Ammon's horn (tissue), 1 donor: ENCODE results near the gene CAPN5.
"Not testable (repeated sequence)": the region's sequence is repeated elsewhere in the genome, so short reads cannot be mapped to it uniquely, and the experiment has no call there.

Experiments
- DNase-seq: peaks from one replicate; pipeline ENCODE4 v3.0.0-alpha.2; 2016; ENCODE audit warnings: low spot score

The CAPN5 gene

DNA sequence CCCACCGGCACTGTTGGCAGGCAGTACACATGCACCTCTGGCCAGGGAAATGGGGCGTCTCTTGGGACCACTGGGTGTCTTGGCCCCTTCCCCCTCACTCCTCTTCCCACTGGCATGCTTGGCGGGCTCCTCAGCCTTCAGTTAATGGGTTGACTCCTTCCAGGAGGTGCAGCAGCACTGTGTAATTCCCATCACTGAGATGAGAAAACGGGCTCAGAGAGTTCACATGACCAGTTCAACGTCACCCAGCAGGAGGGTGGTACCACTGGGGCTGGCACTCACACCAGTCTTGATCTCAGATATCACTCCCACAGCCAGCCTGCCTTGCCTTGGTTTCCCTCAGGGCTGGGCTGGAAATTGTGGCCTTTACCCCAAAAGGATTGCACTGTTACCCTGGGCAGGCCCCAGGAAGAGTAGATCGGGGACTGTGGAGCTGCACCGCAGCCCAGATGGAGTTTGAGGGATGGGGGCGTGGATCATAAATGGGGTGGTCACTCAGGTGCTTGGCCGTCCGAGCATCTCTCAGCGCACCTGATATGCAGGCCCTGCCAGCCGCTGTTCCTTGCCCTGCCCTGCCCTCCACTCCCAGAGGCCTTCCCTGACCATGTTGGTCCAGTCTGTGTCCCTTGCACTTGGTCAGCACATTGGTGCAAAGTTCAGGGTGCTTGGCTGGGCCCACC, 16.9 kb downstream of the CAPN5 start:
- no peak for DNase-seq

DNA sequence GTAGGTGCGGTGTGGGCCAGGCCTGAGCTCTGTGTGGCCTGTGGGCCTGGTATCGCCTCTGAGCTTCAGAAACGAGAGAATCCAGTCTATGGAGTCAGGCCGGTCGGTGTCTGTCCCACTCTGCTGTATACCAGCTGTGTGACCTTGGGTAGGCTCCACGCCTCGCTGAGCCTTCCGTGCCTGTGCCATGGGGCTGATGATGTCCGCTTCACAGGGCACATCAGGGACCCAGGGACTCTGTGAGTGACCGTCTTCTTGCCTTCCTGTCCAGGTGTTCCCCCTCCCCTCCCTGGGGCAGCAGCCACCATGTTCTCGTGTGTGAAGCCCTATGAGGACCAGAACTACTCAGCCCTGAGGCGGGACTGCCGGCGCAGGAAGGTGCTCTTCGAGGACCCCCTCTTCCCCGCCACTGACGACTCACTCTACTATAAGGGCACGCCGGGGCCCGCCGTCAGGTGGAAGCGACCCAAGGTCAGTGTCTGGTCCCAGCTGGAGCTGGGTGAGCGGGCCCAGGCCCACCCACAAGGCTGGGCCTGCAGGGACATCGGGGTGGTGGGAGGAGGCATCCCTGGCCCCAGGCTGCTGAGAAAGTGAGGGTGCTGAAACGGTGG, 17.9 kb downstream of the CAPN5 start:
- DNase-seq, result no peak

DNA sequence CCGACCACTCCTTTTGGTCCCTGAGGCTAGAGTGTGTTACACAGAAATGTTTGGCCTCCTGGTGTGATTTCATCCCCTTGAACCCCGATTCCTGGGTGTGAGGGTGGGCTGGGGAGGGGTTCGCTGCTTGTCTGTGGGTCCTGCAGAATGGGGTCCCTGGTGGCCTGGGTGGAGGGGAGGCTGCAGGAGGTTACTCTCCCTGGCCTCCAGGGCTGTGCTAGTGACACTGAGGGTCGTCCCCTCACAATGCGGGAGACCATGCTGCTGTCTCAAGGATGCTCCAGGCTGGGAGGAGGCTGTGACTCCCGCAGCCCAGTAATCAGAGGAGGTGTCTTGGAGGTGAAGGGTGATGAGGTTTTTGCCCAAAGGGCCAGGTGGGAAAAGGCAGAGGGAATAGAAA, 18.9 kb downstream of the CAPN5 start:
- no peak for DNase-seq

DNA sequence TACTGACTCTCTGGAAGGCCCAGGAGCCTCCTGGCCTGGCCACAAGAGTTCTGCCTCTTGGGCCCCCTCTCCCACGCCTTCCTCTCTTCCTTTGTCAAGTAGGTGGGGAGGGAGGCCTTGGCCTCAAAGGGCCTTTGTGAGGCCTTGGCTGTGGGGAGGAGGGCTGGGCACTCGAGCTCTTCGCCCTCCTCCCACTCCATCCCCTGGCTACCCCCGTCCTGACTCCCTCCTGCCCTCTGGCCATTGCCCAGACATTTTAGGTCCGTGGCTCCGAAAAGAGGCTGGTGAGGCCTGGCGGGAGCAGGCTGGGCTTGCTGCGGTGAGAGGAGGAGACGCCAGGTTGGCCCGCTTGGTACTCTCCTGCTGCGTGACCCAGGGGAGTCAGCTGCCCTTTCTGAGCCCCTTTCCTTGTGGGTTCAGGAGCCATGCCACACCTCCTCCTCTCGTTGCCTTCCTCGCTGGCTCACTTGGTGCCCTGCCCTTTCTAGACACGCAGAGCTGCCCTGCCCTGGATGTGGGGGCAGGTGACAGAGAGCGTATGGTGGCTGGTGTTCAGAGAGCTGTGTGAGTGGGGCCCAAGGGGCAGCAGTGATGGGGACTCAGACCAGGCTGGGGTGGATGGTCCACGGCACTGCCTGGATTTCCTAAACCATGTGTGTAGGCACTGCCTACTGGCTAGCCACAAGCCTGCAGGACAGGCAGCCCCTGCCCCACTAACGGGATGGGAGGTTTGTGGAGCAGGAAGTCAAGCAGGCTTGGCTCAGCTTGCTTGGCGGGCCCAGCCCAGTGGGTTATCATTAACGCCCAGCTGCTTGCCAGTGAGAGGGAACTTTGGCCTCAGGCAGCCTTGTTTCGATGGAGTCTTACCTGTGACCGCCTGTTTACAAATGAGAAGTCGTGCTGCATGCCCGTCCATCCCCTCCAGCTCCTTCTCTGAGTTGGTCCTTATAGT, 20.0 kb downstream of the CAPN5 start:
- DNase-seq, result peak; percentile 49

DNA sequence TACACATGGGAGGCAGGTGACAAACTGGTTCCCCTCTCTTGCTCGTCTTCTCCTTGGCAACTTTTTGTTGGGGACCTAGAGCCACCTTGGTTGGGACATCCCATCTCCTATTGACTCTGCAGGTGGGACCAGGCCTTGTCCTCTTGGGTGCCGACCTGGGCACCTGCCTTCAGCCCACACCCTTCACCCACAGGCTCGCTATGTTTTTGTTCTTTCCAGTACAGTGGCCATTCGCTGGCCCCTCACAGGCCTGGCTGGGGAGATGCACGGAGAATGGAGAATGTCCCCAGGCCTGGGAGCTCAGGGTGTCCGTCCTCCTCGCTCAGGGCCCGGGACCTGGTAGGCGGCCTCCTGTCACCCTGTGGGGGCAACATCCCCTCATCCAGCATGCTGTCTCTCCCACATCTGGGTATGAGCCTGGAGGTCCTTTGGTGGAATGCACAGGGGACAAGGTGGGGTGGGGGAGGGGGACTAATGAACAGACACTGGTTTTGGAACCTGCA, 21.0 kb downstream of the CAPN5 start:
- DNase-seq, result no peak

DNA sequence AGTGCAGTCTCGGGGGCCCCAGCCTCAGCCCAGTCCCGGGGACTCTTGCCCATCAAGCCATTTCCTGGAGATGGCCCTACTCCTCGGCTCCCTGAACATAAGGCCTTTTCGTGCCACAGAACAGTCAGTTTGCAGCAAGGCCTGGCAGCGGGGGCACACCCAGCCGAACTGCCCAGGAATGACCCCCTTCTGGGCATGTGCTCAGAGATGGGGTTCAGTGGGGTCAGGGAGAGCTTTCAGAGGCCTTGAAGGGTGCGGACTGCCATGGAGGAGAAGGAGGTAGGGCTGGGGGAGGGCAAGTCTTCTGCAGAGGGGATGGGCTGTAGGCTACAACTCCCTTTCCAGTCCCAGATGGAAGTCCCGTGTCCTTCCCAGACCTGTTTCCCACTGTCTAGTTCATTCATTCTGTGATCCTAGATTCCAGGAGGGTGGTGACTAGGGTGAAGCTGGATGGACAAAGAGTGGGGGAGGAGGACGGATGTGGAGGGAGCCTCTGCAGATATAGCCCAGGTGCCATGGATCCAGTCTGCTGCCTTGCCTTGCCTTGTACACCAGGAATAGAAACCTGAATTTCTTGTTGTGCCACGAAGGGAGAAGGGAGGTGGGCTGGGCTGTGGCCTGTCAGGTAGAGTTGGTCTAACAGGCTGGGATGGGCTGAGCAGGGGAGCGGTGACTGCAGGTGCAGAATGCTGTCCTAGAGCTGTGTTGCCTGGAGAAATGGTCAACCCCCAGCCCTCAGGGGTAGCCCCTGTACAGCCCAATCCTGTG, 21.6 kb downstream of the CAPN5 start:
- DNase-seq, result no peak

DNA sequence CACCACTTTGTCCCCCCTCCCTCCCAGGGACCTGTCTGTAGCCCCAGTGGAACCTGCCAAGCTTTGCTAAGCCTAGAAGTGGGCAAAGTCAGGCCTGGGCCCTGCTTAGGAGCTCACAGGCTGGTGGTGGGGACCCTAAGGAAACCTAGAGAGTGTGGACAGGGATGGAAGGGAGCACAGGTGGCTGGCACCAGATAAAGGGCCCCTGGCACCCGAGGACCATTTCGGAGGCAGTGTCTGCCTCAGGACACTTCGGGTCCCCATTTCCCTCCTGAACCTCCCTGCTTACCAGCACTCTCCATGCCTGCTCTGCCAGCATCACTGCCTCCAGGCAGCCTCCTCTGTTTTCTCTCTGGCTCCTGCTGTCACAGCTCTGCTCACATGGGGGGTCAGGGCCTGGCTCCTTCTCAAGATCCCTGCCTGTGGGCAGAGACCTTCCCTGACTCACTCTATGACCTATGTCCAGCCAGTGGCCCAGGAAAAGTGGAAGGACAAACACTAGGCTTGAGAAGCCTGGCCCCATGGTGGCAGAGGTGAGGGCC, 22.3 kb downstream of the CAPN5 start:
- DNase-seq, result no peak

DNA sequence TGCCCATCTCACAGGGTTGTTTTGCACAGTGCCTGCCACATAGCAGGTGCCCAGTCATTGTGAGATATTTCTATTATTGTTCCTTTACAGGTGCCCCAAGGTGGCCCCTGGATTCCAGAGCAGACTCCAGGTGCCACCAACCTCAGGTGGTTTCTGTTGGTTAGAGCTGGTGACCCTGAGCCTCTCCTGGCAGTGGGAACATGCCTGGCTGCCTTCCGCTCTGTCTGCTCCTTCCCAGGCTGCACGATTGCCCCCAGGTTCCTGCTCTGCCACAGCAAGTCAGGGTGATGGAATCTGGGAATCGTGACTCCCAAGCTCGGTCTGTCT, 23.2 kb downstream of the CAPN5 start:
- no peak for DNase-seq

DNA sequence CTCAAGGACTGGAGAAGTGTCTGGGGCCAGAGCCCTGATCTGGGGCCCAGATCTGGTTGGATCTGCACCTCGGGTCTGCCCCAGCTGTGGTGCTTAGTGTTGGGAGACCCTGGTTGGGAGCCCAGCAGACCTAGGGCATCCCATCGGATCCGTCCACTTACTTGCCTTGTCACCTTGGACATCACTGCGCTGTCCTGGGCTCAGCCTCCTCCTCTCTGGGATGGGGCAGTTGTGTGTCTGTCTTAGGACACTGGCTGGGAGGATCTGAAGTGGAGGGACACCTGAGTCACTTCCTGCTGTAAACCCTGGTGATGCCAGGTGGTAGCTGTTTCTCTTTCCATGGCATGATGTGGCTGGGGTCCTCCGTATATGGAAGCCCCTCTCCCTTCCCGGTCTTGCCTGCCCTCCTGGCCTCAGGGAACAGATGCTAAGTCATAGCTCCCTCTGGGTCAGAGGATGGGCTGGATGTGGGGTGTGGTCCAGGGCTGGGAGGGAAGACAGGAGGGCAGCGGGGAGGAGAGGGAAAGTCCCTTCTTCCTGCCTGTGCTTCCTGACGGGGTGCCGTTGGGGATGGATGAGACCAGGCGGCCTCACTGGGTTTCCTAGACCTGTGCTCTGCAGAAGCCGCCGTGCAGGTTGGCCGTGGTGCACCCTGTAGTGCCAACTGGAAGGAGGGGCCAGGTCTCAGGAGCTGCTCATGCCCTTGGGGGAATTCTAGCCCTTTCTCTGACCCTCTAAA, 23.8 kb downstream of the CAPN5 start:
- DNase-seq, result no peak

DNA sequence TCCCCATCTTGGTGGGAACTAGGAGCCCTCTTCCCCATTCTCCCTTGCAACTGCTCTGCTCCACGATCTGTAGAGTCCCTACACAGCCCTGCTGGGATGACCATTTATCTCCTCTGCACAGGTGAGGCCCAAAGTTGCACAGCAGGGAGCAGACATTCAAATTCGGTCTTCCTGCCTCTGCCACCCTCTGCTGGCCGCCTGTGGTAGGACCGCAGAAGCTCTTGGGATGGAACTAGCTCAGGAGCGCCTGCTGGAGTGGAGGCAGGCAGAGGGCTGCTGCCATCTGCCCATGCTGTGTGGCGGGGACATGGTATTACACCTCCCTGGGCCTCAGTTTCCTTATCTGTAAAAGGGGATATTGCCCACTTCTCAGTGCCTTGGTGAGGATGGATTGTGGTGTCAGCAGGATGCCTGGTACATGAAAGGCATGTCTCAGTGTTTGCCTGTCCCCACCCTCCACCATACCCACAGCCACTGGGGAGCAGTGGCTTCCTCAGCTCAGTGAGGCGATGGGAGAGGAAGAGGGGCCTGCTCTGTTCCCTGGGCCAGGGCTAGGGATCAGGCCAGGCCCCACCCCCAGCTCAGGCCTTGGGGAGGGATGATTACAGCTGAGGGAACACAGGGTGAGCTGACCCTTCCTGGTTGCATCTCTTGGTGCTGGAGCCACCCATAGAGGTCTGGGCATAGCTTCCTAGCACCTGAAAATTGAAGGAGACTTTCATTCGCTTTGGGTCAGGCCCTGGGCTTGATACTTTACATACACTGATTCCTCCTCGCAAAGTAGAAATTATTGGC, 24.6 kb downstream of the CAPN5 start:
- DNase-seq, result peak; percentile 89

DNA sequence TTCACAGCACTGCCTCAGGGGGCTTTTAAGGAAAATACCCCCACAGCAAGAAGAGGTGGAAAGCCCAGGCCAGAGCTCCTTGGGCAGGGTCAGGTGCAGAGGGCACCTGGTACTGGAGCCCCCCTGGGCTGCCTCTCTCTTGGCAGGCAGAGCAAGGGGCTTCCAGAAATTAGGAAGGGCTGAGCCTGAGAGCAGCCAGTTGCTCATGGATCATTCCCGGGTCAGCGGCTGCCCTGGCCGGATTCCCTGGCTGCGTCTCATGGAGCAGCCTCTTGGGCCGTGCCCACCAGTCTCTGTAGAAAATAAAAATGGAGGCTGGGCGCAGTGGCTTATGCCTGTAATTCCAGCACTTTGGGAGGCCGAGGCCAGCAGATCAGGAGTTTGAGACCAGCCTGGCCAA, 25.6 kb downstream of the CAPN5 start:
- no peak for DNase-seq

DNA sequence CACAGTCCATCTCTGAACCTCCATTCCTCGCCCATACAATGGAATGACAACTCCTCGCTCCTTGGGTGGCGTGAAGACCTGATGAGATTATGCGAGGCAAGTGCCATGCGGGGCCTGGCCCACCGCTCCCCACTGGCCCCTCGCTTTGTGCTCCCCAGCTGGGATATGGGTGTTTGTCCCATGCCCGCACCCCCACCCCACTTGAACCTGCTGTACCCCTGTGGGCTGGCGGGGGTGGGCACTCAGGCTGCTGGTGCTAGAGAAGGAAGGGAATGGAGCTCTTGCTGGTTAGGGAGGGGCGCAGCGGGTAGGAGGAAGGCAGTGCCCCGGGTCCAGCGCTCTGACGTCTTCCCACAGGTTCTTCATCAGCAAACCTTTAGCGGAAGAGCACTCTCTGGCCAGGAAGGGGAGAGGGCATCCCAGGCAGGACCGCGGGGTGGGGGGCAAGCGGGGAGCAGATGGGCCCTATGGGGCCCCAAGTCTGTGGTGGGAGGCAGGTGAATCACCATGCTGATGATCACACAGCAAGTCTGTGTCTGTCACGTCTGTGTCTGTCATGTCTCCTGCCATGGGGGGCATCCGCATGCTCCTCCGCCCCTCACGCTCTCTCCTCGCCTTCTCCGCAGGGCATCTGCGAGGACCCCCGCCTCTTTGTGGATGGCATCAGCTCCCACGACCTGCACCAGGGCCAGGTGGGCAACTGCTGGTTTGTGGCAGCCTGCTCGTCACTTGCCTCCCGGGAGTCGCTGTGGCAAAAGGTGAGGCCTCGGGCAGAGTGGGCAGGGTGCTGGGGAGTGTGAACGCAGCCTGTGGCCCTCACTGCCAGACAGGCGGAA, 26.5 kb downstream of the CAPN5 start:
- DNase-seq, result no peak

DNA sequence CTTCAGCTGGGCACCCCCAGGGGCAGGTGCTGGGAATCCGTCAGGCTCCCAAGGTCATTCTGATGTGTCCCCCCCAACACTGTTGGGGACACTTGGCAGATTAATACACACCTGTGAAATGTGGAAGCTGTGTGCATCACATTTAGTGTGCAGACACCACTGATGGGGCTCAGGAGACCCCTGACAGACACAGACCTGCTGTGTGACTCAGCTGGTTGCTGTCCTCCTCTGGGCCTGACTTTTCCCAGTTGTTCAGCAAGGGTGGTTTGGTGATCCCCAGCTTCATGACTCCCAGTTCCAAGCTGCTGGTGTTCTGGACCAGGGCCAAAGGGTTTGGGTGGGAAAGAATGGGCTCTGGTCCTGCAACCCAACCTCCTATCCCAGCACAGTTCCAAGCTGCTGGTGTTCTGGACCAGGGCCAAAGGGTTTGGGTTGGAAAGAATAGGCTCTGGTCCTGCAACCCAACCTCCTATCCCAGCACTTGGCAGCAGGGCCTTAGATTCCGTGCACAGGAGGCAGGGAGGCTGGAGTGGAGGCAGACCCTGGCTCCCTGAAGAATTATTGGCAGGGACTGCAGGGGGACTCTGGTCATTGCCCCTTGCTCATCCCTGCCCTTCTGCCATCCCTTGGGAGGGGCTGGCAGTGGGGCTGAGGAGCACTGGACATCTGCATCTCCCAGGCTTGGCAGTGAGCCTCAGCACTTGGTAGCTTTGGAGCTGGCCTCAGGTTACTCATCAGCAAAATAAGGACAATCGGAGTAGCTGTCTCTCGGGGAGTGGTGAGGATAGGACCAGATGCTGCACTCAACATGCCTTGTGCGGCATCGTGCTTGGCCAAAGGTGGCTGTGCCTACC, 27.4 kb downstream of the CAPN5 start:
- DNase-seq, result no peak

DNA sequence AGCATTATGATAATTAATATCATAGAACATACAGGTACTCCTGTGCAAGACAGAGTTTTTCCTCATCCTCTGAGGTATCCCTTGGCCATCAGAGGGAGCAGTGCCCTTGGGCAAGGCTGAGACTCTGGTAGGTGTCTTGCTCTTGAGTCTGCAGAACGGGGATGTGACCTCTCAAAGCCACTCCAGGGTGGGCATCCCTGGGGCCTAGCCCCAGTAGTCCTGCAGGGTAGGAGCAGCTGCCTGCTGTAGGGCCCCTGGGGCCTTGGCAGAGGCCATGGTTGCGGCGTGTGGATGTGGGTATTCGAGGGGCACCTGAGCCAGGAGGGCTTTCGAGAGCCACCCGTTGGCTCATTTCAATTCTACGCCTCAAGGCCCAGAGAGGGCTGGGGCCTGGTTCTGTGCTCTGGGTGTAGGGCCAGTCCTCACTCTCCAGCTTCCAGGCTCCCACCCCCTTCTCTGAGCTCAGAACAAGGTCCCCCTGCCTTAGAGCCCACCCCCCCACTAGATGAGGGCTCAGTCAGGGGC, 28.1 kb downstream of the CAPN5 start:
- DNase-seq, result no peak

DNA sequence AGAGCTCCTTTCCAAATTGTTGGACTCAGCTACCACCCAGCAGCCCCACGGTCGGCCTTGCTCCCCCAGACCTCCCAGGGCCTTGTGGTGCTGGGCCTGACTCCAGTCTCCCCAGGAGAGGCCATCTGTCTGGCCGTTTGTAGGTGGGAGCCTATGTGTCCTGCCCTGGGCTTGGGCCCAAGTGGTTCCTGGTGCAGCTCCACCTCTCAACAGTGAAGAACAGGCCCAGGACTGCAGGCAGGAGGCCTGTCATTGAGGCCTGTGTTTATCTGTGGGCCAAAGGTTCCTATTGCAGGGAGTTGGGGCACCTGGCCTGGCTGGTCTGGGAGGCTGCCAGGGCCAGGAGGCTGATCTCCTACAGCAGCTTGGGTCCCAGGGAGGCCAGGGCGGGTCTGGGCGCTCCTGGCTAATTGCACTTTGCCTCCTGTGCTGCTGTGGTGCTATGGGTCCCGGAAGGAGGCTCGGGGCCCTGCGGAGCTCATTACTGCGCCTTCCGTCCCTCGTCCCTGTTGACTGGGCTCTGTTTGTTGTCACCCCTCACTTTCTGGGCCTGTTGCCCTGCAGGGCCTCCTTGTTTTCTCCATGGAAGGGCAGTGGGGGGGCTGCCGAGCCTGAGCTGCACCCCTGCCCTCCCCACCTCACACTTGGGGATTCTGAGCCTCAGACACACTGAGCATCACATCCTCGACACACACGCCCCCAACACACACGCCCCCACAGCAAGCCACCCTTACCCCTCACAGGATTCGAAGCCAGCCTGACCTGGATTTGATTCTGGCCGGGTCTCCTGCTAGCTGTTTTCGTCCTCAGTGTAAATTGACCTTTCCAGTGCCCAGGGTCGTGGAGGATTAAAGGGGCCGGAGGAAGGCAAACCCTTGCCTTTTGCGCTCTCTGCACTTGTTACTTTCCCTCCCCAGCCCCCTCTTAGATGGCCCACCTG, 29.1 kb downstream of the CAPN5 start:
- DNase-seq, result no peak

DNA sequence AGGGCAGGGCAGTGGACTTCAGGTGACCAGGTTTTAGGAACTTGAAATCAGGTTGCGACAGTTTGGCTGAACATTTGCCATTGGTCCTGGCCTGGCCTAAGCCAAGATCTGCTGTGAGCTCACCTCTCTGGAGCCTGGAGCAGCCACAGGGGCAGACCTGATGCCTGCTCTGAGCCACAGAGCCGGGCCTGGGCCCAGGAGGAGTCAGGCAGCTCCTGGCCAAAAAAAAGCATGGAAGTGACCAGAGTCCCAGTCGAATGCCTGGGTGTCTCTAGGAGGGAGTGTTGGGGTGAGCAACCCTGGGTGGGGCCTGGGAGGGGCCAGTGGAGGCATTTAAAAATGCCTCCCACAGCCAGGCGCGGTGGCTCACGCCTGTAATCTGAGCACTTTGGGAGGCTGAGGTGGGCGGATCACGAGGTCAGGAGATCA, 29.8 kb downstream of the CAPN5 start:
- no peak for DNase-seq

DNA sequence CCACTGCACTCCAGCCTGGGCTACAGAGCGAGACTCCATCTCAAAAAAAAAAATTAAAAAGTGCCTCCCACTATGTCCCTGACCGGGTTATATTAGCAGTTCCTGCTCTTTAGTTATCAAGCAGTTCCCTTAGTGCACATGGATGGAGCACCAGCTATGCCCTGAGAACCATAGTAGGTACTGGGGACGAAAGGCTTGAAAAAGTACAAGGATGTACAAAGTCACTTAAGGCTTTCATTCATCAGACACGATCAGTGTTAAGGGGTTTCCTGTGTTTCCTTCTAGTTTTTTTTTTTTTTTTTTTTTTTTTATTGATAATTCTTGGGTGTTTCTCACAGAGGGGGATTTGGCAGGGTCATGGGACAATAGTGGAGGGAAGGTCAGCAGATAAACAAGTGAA, 30.4 kb downstream of the CAPN5 start:
- DNase-seq, result not testable (repeated sequence)
